IPS-18c (cell line): ENCODE results near the gene METRNL.
A peak's percentile ranks its signal among the peaks of the same experiment; 100 is the strongest.
"Not testable (repeated sequence)": the region's sequence is repeated elsewhere in the genome, so short reads cannot be mapped to it uniquely, and the experiment has no call there.

Experiments used
- H3K4me3 ChIP-seq: 2 replicates; pipeline ENCODE4 v1.7.0; 2013; ENCODE audit warnings: low read depth, mild to moderate bottlenecking, low read length, moderate library complexity; ENCODE audit not compliant: insufficient read depth
- H3K9me3 ChIP-seq: one replicate; pipeline ENCODE4 v1.6.1; 2013; ENCODE audit warnings: mild to moderate bottlenecking, low read length, moderate library complexity; ENCODE audit not compliant: control insufficient read depth, insufficient read depth

Gene METRNL

GRCh38 chr17:83118071-83118841 lies 38.8 kb downstream of the METRNL start:
- Histone ChIP-seq H3K4me3 (no peak overlapping the region), H3K9me3 (no peaks in the 10 kb centered on the region)

DNA sequence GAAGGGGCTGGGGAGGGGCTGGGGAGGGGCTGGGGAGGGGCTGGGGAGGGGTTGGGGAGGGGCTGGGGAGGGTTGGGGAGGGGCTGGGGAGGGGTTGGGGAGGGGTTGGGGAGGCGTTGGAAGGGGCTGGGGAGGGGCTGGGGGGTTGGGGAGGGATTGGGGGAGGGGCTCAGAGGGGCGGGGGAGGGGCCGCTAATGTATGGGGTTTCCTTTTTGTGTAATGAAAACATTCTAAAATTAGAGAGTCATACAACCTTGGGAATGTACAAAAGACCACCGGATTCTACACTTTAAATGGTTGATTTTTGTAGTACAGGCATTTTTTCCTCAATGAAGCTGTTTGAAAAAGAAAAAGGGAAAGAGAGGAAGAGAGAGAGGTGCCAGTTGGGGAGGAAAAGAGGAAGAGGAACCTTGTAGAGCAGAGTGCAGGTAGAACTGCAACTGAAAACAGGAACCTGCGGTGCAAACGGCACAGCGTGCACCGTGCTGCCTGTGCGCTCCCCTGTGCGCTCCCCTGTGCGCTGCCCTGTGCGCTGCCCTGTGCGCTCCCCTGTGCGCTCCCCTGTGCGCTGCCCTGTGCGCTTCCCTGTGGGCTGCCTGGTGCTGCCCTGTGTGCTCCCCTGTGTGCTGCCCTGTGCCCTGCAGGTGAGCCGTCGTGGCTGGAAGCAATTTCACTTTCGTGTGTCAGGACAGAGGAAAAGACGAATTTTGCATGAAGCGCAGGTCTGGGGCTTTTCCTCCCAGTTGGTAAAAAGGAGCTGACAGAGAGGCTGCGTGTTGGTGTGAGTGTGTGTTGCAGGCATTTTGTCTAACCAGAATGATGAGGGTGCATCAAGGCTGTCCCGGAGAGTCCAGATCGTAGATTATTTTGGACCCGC lies 40.8 kb downstream of the METRNL start:
- Histone ChIP-seq H3K9me3 (no peaks in the 10 kb centered on the region), H3K4me3 (peak overlapping the region; percentile 53)

DNA sequence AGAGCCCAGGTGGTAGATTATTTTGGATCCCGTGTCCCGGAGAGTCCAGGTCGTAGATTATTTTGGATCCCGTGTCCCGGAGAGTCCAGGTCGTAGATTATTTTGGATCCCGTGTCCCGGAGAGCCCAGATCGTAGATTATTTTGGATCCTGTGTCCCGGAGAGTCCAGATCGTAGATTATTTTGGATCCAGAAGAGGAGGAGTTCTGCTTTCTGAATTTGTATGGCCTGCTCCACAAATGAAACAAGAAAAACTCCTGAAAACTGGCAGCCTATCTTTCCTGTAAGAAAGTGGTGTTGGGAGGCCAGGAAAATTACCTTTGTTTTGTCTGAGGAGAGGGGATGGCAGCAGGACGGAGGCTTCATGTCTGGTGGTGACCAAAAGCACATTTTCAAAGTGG lies 42.1 kb downstream of the METRNL start:
- H3K9me3 ChIP-seq, H3K4me3 ChIP-seq: not testable (repeated sequence)

DNA sequence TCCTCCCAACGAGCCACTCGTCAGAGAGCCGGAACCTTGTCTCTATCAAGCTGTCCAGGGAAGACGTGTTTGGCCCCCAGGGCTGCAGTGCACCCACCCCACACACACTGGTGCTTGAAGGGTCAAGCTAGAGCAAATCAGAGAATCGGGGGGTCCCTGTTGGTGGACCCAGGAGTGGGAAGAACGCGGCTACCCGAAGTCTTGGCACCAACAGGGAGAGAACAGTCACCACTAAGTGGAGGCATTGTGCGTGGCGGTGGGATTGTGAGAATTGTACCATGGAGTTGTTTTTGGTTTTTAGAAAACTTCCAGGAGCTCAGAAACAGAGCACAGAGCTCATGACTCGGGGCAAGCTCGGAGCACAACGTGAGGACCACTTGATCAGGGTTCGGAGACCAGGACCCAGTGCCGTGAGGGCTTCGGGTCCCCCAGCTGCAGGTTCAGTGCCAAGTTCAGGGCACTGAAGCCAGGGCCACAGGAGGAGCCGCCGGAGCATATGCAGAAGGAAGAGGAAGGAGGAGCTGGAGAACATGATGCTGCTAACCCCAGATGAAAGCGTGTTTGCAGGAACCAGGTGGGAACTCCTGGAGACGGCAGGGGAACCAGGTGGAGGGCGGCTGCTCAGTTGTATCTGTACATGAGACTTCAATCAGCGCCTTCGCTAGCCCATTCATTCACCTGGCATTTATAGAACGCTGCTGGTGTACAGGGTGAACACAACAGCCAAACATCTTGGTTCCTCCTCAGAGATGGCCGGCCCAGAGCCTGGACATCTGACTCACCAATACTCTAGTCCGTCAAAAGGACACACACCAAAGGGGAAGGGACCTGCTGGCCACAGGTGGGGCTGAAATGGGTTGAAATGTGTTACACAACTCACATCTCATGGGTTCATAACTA lies 42.8 kb downstream of the METRNL start:
- H3K9me3 ChIP-seq = no peaks in the 10 kb centered on the region
- H3K4me3 ChIP-seq = no peak overlapping the region; the same call in 1 of the 2 replicates

DNA sequence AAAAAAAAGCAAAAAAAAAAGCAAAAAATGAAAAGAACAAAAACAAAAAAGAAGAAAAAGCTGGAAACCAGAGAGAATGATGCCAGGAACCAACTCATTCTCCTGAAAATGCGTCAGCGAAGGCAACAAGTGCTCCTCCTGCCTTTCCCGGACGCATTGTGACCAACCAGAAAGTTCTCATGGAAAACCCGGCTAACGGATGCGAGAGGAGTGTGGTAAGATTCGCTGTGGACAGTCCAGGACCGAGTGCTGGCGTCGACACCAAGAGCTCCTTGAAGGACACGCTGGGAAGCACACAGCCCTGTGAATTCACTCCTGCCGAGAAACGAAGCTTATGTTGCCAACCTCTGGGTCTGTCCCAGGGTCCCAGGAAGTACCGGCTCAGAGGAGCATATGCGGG lies 43.4 kb downstream of the METRNL start:
- Histone ChIP-seq H3K4me3 (no peak overlapping the region), H3K9me3 (no peaks in the 10 kb centered on the region)

DNA sequence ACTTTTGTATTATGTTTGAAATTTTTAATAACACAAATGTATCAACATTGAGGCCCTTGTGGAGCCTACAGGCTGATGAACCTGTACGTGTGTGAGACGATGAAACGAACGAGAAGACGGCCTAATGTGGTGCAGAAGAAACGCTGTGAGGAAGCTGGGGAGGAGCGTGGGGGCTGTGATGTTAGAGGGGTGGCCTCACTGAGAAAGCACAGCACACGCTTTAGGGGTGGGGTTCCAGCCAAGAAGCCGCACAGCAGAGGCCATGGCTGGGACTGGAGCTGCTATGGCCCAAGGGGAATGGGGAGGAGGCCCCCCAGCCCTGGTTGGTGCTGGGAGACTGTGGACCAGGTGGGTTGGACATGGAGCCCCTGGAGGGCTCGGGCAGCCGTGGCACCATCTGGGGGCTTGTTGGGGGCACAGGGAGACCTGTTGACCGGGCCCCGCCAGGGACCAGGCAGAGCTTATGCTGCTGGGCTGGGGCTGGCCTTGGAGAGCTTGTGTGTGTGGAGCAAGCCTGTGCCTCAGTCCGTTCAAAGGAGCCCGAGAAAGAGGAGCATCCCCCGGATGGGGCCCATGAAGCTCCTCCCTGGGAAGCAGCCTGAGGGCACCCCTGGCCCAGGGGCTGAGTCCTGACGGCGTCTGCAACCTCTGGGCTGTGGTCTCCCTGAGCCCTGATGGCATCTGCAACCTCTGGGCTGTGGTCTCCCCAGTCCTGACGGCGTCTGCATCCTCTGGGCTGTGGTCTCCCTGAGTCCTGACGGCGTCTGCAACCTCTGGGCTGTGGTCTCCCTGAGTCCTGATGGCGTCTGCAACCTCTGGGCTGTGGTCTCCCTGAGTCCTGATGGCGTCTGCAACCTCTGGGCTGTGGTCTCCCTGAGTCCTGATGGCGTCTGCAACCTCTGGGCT lies 44.7 kb downstream of the METRNL start:
- Histone ChIP-seq H3K9me3 (no peaks in the 10 kb centered on the region), H3K4me3 (no peak overlapping the region)

GRCh38 chr17:83124871-83125514 lies 45.6 kb downstream of the METRNL start:
- no peak overlapping the region for H3K4me3 ChIP-seq
- no peaks in the 10 kb centered on the region for H3K9me3 ChIP-seq

DNA sequence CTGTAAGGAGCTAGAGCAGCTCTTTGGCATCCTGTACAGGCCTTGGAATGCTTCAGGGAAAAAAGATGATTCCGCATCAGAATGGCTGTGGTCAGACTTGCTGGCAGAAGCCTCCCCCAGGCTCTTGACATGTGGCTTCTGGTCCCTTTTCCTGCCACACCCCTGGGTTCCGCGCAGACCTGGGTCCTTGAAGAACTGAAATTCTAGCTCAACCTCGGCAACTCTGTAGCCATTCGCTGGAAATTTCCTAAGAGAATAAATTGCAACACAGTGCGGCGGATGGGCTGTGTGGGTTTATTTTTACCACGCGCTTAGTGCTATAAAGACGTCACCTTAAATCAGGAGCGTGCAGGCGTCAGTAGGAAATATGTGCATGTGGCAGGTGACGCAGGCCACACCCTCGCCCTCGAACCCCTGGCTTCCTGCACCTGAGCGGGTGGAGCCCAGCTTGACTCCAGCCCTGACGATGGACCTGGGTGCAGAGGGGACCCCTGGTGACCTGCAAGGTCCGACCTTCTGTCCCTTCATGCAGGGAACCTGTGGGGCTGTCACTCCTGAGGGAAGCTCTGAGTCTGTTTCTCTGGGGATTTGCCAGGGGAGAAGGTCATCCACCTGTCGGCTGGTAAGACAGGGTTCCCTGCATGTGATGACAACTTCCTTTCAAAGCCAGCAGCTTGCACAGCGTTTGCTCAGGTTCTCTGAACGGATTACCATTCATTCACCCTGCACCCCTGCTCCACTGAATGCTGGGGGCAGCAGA lies 46.3 kb downstream of the METRNL start:
- H3K4me3 ChIP-seq = no peak overlapping the region
- H3K9me3 ChIP-seq = no peaks in the 10 kb centered on the region

DNA sequence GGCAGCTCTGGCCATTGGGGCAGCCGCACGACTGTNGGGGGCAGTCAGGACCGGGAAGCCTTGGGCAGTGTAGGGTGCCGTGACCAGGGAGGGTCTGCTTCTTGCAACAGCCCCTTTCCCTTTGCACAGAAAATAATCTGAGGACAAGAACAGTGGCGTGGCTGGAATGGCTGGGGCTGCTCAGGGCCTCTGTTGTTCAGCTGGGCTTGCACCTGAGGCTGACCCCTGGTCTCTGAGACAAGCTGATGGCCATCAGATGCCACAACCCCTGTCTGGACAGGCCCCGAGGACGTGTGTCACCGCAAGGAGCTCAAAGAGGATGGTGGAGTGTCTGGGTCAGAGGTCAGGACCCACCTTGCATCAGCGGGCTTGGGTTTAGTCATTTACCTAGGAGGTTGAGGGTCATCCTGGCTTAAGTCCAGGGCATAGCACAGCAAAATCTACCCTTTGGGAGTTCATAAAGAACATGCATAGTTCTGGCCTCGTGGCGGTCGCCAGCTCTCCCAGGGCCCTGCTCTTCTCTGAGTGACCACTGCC lies 46.9 kb downstream of the METRNL start:
- H3K9me3 ChIP-seq = no peaks in the 10 kb centered on the region
- no peak overlapping the region for H3K4me3 ChIP-seq

- Histone ChIP-seq H3K4me3 (no peak overlapping the region), H3K9me3 (no peaks in the 10 kb centered on the region)
Measured at GRCh38 chr17:83127431-83128160, 48.2 kb downstream of the METRNL start.

GRCh38 chr17:83128306-83129240 lies 49.2 kb downstream of the METRNL start:
- Histone ChIP-seq H3K4me3 (no peak overlapping the region), H3K9me3 (no peaks in the 10 kb centered on the region)

- no peak overlapping the region for H3K4me3 ChIP-seq
- H3K9me3 ChIP-seq = no peaks in the 10 kb centered on the region
Measured at GRCh38 chr17:83129676-83130075, 50.3 kb downstream of the METRNL start.

GRCh38 chr17:83131401-83132011 lies 52.1 kb downstream of the METRNL start:
- H3K4me3 ChIP-seq = no peak overlapping the region
- H3K9me3 ChIP-seq = no peaks in the 10 kb centered on the region
